ENCODE measurements around the gene MYRIP. TPM values are rescaled to one million over a fixed set of nuclear protein-coding genes. Genes with fewer than 3 reads are reported as not detected.

The MYRIP gene
- total RNA-seq, 1 donor from 2014 or later = 0.70 TPM

DNA sequence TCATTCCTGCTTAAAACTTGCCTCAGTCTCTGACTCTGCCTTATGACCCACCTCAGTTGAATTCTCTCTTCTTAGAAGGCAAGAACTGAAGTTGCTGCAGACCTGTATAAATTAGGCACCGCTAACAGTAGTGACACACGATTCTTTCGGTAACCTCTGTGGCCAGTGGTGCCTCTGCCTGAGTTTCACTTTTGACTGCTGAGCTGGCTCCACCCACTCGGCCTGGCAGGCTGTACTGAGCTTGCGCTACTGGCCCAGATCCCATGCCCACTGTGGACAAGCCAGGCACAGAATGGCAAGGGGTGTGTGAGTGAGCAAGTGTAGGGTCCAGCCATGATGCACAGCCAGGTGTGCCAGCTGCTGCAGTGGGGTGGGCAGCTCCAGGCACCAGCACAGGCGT lies 481.0 kb downstream of the MYRIP start:
- intact Hi-C loops (cut with DNase I) = loop anchor here (2.0 to 5.0 kb wide), 2 partner anchors 18 to 43 kb away; partner anchors contain the start of gene EIF1B
- DNase-seq (ENCODE audit: low spot score) = peak; percentile 82

DNA sequence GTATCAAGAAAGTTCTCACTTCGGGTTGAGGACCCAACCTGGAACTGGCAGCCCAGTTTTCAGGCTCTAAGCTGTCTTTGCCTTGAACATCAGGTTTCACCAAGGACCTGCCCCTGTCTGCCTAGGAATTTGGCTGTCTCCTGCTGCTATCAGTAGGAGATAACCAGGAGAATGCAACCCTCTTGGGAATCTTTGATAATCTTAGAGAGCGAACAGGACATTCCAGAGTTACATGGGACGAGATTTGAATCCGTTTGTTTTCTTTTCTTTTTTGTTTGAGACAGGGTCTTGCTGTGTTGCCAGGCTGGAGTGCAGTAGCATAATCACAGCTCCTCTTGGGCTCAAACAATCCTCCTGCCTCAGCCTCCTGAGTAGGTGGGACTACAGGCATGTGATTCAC lies 482.1 kb downstream of the MYRIP start:
- no peak for DNase-seq (ENCODE audit: low spot score)
- intact Hi-C loops (cut with DNase I) = loop anchor here (2.0 to 5.0 kb wide), 2 partner anchors 17 to 44 kb away; partner anchors contain the start of gene EIF1B

DNA sequence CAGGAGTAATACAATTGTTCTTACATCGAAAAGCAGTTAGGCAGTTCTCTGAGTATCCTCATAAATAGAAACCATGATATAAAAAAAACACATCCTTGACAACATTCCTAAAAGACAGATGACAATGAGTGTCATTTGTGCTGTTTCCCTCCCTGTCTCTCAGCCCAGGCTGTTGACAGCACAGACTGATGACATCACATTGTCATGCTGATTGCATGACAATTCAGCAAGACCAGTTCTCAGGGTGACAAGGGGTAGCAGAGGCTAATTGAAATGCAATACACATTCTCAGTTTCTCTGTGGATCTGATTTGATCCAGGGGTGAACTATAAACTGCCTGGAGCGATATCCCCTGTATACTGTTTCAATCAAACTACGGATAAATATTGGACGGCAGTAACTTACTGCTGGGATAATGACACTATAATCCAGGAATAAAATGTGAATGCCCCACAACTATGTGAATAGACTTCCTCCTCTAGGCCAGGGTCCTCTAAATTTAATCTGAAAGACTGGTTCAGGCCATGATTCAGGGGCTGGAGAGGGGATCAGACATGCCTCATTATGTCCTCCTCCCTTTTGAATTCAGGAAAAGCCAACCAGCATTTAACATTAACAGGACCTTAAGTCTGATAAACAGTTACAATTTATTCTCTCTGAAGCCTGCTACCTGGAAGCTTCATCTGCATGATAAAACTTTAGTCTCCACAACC lies 483.4 kb downstream of the MYRIP start:
- intact Hi-C loops (cut with DNase I) = loop anchor here (5.0 kb wide), 1 partner anchor 45 kb away; no protein-coding TSS in a partner anchor
- DNase-seq (ENCODE audit: low spot score) = no peak

GRCh38 chr3:40294434-40294833 lies 485.0 kb downstream of the MYRIP start:
- intact Hi-C loops (cut with DNase I) = loop anchor here (5.0 kb wide), 1 partner anchor 47 kb away; no protein-coding TSS in a partner anchor
- no peak for DNase-seq (ENCODE audit: low spot score)

- no peak for DNase-seq (ENCODE audit: low spot score)
- intact Hi-C loops (cut with DNase I) = no loop called here
These were observed 488.7 kb downstream of the MYRIP start for GRCh38 chr3:40298075-40298474.

GRCh38 chr3:40299130-40299720 lies 489.8 kb downstream of the MYRIP start:
- no peak for DNase-seq (ENCODE audit: low spot score)
- intact Hi-C loops (cut with DNase I) = no loop called here

GRCh38 chr3:40299721-40300335 lies 490.4 kb downstream of the MYRIP start:
- intact Hi-C loops (cut with DNase I) = no loop called here
- DNase-seq (ENCODE audit: low spot score) = no peak

DNA sequence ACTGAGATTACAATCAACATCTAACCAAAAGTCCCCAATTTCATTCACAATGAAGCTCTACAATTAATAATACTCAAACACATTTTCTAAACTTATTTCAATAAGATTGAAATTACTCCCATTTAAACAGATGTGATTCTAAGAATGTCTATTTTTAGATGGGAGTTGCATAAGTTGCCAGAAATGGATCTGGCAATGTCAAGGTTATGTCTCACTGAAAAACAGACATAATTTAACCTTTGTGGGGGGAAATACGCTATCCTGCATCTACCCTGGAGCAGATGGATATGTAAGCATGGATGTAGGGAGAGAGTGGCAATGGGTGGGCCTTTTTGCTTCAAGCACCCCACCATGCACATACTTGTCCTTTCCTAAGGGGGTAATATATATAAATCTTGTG lies 493.4 kb downstream of the MYRIP start:
- no peak for DNase-seq (ENCODE audit: low spot score)
- intact Hi-C loops (cut with DNase I) = no loop called here

- intact Hi-C loops (cut with DNase I) = no loop called here
- DNase-seq (ENCODE audit: low spot score) = no peak
These were observed 494.9 kb downstream of the MYRIP start for GRCh38 chr3:40304352-40304751.

- no peak for DNase-seq (ENCODE audit: low spot score)
- intact Hi-C loops (cut with DNase I) = no loop called here
These were observed 496.9 kb downstream of the MYRIP start for GRCh38 chr3:40306336-40306735.

- intact Hi-C loops (cut with DNase I) = no loop called here
- no peak for DNase-seq (ENCODE audit: low spot score)
These were observed 497.8 kb downstream of the MYRIP start for GRCh38 chr3:40307176-40307575.

DNA sequence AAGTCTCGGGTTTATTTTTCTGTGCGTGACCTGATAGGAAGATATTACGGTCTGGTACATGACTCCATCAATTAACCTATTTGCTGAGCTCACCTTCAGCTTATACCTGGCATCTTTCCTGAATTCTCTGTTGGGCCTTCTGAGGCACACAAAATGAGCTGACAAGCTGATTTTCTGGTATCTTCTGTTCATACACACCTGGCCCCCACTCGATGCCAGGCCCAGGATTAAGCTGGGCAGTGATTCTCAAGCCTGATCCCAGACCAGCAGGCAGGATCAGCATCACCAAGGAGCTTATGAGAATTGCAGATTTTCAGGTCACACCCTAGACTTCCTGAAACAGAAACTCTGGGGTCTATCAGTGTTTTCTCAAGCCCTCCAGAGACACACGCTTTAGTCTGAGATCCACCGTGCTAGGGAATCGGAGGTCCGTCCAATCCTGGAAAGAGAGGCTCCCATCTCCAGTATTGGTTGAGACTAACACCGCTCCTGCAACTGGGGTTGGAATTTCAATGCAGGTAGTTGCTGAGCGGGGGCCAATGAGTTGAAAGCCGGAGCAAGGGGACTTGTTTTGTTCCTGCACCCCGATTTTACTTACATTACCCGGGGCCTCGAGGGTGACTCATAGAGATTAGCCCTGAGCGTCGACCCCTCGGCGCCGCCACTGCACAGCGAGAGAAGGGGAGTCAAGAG lies 499.5 kb downstream of the MYRIP start:
- no peak for DNase-seq (ENCODE audit: low spot score)
- intact Hi-C loops (cut with DNase I) = loop anchor here (2.0 kb wide), 2 partner anchors 18 to 60 kb away; no protein-coding TSS in a partner anchor

DNA sequence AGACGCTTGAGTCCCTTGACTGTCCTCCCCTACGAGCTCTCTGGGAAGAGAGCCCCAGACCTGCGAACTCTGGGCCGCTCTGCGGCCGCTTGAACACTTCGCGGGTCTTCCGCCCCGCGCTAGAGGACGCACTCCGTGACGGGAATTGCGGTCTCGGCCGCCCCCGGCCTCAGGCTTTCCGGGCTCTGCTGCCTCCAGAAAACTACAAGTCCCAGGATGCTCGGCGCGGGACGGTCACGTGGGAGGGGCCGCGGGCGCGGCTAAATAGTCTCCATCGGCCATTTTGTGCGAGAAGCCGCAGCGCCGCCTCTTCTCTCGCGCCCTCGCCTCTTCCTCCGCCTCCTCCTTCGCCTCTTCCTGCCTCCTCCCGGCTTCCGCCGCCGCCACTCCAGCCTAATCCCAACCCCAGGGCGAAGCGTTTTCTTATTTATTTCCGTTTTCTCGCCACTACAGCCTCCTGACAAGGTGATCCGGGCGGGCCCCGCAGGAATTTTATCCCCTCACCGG lies 500.1 kb downstream of the MYRIP start, which contains the start of gene EIF1B:
Gene EIF1B, plus strand, starts transcription at position 290 of the 507 bp plus-strand sequence. CDS start 235 bp downstream, outside the sequence.
- DNase-seq (ENCODE audit: low spot score) = peak; percentile 100
- intact Hi-C loops (cut with DNase I) = loop anchor here (2.0 kb wide), 2 partner anchors 19 to 61 kb away; no protein-coding TSS in a partner anchor
